Fibroblast of the aortic adventitia (primary cell): ENCODE data around the gene LAMTOR4. TPM values are rescaled to one million over a fixed set of nuclear protein-coding genes. Genes with fewer than 3 reads are reported as not detected.

Experiments used
- DNase-seq: peaks from one replicate; pipeline ENCODE4 v3.0.0-alpha.2; 2010; ENCODE audit warnings: low read depth
- H3K4me3 ChIP-seq: 2 replicates; pipeline ENCODE4 v1.5.1; 2011; ENCODE audit warnings: low read depth, mild to moderate bottlenecking, control low read depth, low read length, moderate library complexity
- CTCF ChIP-seq: IDR thresholded peaks from 2 replicates; pipeline ENCODE4 v1.5.1; 2011; ENCODE audit warnings: mild to moderate bottlenecking, low read length, control low read depth, inconsistent platforms; ENCODE audit not compliant: insufficient read depth
- total RNA-seq: library from RNA; depleted of rRNA; stranded (reverse); fragments of >200 nt; gene quantifications from 2 replicates; pipeline ENCODE4 v1.2.3, GENCODE V29; 2012; ENCODE audit warnings: low replicate concordance

Gene LAMTOR4
- total RNA-seq, 1 donor = 82.2 TPM

- DNase-seq = no peak
These were observed 36.8 kb upstream of the LAMTOR4 start for GRCh38 chr7:100111914-100112313.

GRCh38 chr7:100115026-100115425 lies 33.7 kb upstream of the LAMTOR4 start:
- no peak overlapping the region for H3K4me3 ChIP-seq
- no peak for TF ChIP-seq CTCF
- DNase-seq = no peak

More at GRCh38 chr7:100111914-100112313, 36.8 kb upstream of the LAMTOR4 start:
- TF ChIP-seq CTCF = no peak
- H3K4me3 ChIP-seq = no peak overlapping the region

- no peak for DNase-seq
- TF ChIP-seq CTCF = no peak
- H3K4me3 ChIP-seq = peak overlapping the region; percentile 78
These were observed 30.2 kb upstream of the LAMTOR4 start for GRCh38 chr7:100118388-100119071.

- peak; percentile 98 for DNase-seq
- peak; percentile 0 for TF ChIP-seq CTCF
- peak within 1 kb of the TSS; percentile 78 for H3K4me3 ChIP-seq
These were observed 29.4 kb upstream of the LAMTOR4 start, which contains the start of the genes CNPY4 and TAF6 for GRCh38 chr7:100119072-100119969. Gene CNPY4 (plus strand): TSS chr7:100119634. CDS start chr7:100119745, 111 bp downstream. Gene TAF6 (minus strand): TSS chr7:100119358. CDS start chr7:100114209, 5,149 bp downstream.

- DNase-seq = peak; percentile 66
- no peak for TF ChIP-seq CTCF
- H3K4me3 ChIP-seq = peak overlapping the region; percentile 78
These were observed 28.6 kb upstream of the LAMTOR4 start for GRCh38 chr7:100119970-100120732.

- no peak for DNase-seq
- peak overlapping the region; percentile 78 for H3K4me3 ChIP-seq
- TF ChIP-seq CTCF = no peak
These were observed 28.0 kb upstream of the LAMTOR4 start for GRCh38 chr7:100120733-100121036.
